ENCODE results near the gene CCDC12. TPM values are rescaled to one million over a fixed set of nuclear protein-coding genes. Genes with fewer than 3 reads are reported as not detected.

The CCDC12 gene
- polyA plus RNA-seq, 1 of the 3 experiments (the other 2 are of a cell fraction): 105 TPM

DNA sequence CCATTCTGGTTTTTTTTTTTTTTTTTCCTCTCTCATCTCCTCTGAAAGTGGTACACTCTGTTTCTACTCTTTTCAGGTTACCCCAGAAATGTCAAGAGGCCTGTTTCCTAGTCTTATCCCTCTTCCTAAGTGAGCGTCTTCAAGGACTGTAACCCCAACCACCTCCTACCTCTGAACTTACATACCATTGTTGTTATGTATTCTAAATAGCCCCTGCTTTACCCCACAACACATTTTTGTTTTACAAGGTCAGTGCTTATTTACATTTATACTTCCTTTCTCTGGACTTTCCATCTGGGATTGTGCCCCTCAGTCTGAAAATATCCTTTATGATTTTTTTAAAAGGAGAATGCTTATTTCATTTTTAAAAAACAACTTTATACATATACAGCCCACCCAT is 60.3 kb downstream of the CCDC12 start:
- peaks cover 8 to 11% of the 10 kb centered on the region in 2 experiments for H3K4me1 ChIP-seq (ENCODE audit: control insufficient read depth in 1 of 2, insufficient read depth in 2 of 2, low read depth in 1 of 2, low read length in 1 of 2)
- no peaks in the 10 kb centered on the region for H3K27me3 ChIP-seq (ENCODE audit: insufficient read depth)
- no peaks in the 10 kb centered on the region for H3K9me3 ChIP-seq
- DNase-seq: no peak
- H3F3A ChIP-seq (replicated peaks; ENCODE audit: insufficient read depth): peaks cover 17% of the 10 kb centered on the region
- ChIA-PET POLR2A (no interaction called here), CTCF (interaction anchor here (5.2 kb wide), 1 partner anchor 7 kb away, joined by 29 read pairs; no protein-coding TSS in a partner anchor)
- H3K4me3 ChIP-seq (ENCODE audit: low read depth in 2 of 2, low read length in 1 of 2): no peak overlapping the region
- no peaks in the 10 kb centered on the region for H3K9me2 ChIP-seq
- H4K20me1 ChIP-seq (ENCODE audit: insufficient read depth): no peaks in the 10 kb centered on the region
- H3K27ac ChIP-seq (ENCODE audit: low read depth in 2 of 2, low read length in 1 of 2): no peak overlapping the region
- H2AFZ ChIP-seq (ENCODE audit: low read depth): no peak overlapping the region
- peaks cover 33 to 52% of the 10 kb centered on the region in 2 experiments for H3K36me3 ChIP-seq (replicated peaks in 1 of 2; ENCODE audit: control insufficient read depth in 1 of 2, insufficient read depth in 2 of 2, low read length in 1 of 2)
- 96% methylated on average over 1 of the region's 1 CpG for WGBS (ENCODE audit: low lambda C conversion rate)
- no peak overlapping the region for H3K9ac ChIP-seq
- no peaks in the 10 kb centered on the region; the same call in none of the 2 replicates for H3K79me2 ChIP-seq (ENCODE audit: insufficient read depth)
- TF ChIP-seq, protein P1, sequence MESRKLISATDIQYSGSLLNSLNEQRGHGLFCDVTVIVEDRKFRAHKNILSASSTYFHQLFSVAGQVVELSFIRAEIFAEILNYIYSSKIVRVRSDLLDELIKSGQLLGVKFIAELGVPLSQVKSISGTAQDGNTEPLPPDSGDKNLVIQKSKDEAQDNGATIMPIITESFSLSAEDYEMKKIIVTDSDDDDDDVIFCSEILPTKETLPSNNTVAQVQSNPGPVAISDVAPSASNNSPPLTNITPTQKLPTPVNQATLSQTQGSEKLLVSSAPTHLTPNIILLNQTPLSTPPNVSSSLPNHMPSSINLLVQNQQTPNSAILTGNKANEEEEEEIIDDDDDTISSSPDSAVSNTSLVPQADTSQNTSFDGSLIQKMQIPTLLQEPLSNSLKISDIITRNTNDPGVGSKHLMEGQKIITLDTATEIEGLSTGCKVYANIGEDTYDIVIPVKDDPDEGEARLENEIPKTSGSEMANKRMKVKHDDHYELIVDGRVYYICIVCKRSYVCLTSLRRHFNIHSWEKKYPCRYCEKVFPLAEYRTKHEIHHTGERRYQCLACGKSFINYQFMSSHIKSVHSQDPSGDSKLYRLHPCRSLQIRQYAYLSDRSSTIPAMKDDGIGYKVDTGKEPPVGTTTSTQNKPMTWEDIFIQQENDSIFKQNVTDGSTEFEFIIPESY (IDR thresholded peaks at IDR 0.05; ENCODE audit: borderline replicate concordance, low read depth): no peak
- TF ChIP-seq POLR2AphosphoS5 (IDR thresholded peaks at IDR 0.05; ENCODE audit: low read depth, low read length) (no peak), FOSL2 (IDR thresholded peaks at IDR 0.05; ENCODE audit: borderline replicate concordance, low read depth) (no peak), MXI1 (IDR thresholded peaks at IDR 0.05; ENCODE audit: low read depth, low read length) (no peak), REST (IDR thresholded peaks at IDR 0.05; ENCODE audit: low read depth, low read length) (no peak), FOXJ3 (CRISPR knock-in tag; IDR thresholded peaks at IDR 0.05) (no peak), MAX (IDR thresholded peaks at IDR 0.05; ENCODE audit: low read depth) (no peak), RXRA (IDR thresholded peaks at IDR 0.05; ENCODE audit: borderline replicate concordance, low read depth) (no peak)
- TF ChIP-seq, protein P2, sequence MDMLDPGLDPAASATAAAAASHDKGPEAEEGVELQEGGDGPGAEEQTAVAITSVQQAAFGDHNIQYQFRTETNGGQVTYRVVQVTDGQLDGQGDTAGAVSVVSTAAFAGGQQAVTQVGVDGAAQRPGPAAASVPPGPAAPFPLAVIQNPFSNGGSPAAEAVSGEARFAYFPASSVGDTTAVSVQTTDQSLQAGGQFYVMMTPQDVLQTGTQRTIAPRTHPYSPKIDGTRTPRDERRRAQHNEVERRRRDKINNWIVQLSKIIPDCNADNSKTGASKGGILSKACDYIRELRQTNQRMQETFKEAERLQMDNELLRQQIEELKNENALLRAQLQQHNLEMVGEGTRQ (IDR thresholded peaks at IDR 0.05; ENCODE audit: borderline replicate concordance, low read depth, low read length): no peak
- TF ChIP-seq, protein P3, sequence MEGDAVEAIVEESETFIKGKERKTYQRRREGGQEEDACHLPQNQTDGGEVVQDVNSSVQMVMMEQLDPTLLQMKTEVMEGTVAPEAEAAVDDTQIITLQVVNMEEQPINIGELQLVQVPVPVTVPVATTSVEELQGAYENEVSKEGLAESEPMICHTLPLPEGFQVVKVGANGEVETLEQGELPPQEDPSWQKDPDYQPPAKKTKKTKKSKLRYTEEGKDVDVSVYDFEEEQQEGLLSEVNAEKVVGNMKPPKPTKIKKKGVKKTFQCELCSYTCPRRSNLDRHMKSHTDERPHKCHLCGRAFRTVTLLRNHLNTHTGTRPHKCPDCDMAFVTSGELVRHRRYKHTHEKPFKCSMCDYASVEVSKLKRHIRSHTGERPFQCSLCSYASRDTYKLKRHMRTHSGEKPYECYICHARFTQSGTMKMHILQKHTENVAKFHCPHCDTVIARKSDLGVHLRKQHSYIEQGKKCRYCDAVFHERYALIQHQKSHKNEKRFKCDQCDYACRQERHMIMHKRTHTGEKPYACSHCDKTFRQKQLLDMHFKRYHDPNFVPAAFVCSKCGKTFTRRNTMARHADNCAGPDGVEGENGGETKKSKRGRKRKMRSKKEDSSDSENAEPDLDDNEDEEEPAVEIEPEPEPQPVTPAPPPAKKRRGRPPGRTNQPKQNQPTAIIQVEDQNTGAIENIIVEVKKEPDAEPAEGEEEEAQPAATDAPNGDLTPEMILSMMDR (IDR thresholded peaks at IDR 0.05): no peak
- H3K4me2 ChIP-seq: no peak overlapping the region

All from SK-N-SH (cell line).